WTC11 (cell line): ENCODE results near the gene RAET1E.

ENCODE experiments used
- ESRRA ChIP-seq: sonication (generic); formaldehyde crosslinking; IDR thresholded peaks from 2 replicates; pipeline ENCODE4 v1.8.1; 2022; ENCODE audit warnings: mild to moderate bottlenecking, missing genetic modification reagents, borderline replicate concordance
- ETV6 ChIP-seq: sonication (generic); formaldehyde crosslinking; IDR thresholded peaks from 2 replicates; pipeline ENCODE4 v1.8.1; 2022; ENCODE audit warnings: mild to moderate bottlenecking, missing genetic modification reagents
- FOXK1 ChIP-seq: sonication (generic); formaldehyde crosslinking; IDR thresholded peaks from 2 replicates; pipeline ENCODE4 v1.8.0; 2022; ENCODE audit warnings: mild to moderate bottlenecking, moderate library complexity, missing genetic modification reagents
- TF ChIP-seq, protein P1 (sequence below): fragments of 200-600 bp; IDR thresholded peaks from 2 replicates; pipeline ENCODE4 v1.8.0; 2022; ENCODE audit warnings: antibody characterized with exemption
- TF ChIP-seq, protein P2 (sequence below): sonication (generic); formaldehyde crosslinking; IDR thresholded peaks from 2 replicates; pipeline ENCODE4 v1.8.0; 2023; ENCODE audit warnings: missing genetic modification reagents

GRCh38 chr6:149863698-149864577 lies 34.0 kb downstream of the RAET1E start, which contains the start of gene LRP11:
- TF ChIP-seq, protein P1, sequence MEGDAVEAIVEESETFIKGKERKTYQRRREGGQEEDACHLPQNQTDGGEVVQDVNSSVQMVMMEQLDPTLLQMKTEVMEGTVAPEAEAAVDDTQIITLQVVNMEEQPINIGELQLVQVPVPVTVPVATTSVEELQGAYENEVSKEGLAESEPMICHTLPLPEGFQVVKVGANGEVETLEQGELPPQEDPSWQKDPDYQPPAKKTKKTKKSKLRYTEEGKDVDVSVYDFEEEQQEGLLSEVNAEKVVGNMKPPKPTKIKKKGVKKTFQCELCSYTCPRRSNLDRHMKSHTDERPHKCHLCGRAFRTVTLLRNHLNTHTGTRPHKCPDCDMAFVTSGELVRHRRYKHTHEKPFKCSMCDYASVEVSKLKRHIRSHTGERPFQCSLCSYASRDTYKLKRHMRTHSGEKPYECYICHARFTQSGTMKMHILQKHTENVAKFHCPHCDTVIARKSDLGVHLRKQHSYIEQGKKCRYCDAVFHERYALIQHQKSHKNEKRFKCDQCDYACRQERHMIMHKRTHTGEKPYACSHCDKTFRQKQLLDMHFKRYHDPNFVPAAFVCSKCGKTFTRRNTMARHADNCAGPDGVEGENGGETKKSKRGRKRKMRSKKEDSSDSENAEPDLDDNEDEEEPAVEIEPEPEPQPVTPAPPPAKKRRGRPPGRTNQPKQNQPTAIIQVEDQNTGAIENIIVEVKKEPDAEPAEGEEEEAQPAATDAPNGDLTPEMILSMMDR, result no peak
- TF ChIP-seq ETV6 (CRISPR knock-in tag) (peak; percentile 63; the same call in 1 of the 2 replicates), ESRRA (CRISPR knock-in tag) (no peak), FOXK1 (CRISPR knock-in tag) (peak; percentile 71)
- TF ChIP-seq, protein P2, sequence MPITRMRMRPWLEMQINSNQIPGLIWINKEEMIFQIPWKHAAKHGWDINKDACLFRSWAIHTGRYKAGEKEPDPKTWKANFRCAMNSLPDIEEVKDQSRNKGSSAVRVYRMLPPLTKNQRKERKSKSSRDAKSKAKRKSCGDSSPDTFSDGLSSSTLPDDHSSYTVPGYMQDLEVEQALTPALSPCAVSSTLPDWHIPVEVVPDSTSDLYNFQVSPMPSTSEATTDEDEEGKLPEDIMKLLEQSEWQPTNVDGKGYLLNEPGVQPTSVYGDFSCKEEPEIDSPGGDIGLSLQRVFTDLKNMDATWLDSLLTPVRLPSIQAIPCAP, result peak; percentile 53; the same call in 1 of the 2 replicates
